ENCODE measurements around the gene COX5B. TPM values are rescaled to one million over a fixed set of nuclear protein-coding genes. Genes with fewer than 3 reads are reported as not detected.

COX5B gene
- total RNA-seq, 4 donors from 2014 or later = 464 to 811 (median 612) TPM

DNA sequence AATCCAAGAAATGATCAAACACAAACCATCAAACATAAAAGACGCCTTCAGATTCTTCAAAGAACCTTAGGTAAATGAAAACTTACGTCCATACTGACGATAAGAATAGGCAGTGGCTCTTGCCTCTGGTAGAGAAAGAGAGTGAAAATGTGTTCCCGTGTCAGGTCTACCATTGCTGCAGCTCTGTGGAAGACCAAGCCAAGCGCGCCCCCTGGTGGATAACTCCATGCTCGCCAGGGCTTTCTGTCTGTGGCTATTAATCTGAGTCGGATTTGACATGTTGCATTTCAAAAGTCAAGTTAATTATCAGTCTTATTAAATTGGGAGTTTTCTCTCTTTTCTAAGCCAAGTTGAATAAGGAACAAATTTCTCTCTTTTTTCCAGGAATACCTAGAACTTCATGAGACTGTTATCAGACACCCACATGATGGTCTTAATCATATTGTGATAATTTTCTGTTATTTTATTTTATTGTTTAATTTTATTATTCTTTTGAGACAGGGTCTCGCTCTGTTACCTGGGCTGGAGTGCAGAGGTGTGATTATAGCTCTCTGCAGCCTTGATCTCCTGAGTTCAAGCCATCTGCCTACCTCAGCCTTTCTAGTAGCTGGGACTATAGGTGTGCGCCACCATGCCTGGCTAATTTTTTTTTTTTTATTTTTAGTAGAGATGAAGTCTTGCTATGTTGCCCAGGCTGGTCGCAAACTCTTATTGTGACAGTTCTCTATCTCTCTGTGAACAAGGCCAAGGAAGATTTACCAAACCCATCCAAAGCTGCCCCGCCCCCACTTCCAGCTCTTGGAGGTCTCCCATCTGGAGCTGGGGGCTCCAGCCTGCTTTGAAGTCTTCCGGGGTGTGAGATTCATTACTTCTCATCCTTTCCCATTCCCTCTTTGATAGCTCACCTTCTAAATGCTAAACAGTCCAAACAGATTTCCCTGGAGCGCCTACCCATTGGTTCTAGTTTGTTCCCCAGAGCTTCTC, 51.7 kb downstream of the COX5B start:
- peak; percentile 92 for DNase-seq
- no peaks in the 10 kb centered on the region for H3K9me3 ChIP-seq
- no peak for TF ChIP-seq POLR2A (IDR thresholded peaks at IDR 0.05)
- TF ChIP-seq, protein P1, sequence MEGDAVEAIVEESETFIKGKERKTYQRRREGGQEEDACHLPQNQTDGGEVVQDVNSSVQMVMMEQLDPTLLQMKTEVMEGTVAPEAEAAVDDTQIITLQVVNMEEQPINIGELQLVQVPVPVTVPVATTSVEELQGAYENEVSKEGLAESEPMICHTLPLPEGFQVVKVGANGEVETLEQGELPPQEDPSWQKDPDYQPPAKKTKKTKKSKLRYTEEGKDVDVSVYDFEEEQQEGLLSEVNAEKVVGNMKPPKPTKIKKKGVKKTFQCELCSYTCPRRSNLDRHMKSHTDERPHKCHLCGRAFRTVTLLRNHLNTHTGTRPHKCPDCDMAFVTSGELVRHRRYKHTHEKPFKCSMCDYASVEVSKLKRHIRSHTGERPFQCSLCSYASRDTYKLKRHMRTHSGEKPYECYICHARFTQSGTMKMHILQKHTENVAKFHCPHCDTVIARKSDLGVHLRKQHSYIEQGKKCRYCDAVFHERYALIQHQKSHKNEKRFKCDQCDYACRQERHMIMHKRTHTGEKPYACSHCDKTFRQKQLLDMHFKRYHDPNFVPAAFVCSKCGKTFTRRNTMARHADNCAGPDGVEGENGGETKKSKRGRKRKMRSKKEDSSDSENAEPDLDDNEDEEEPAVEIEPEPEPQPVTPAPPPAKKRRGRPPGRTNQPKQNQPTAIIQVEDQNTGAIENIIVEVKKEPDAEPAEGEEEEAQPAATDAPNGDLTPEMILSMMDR (IDR thresholded peaks at IDR 0.05) = peak; percentile 94 to 99 (median 97)
- H3K36me3 ChIP-seq = no peaks in the 10 kb centered on the region
- peaks cover 0 to 5% (median 0%) of the 10 kb centered on the region in 4 donors for H3K4me1 ChIP-seq
- in situ Hi-C loops (cut with MboI; ENCODE audit: low pct_ligation_motif_present in 1 of 4, low pct_unique_long_range_greater_than_20kb in 1 of 4, low sequenced_read_pairs in 3 of 4) (loop anchor here in 2 of 4 donors (10.0 kb wide), 1 partner anchor 103 kb away; no protein-coding TSS in a partner anchor), intact Hi-C loops (cut with DNase I; ENCODE audit: low total_unique reads) (loop anchor here (2.0 kb wide), 1 partner anchor 107 kb away; no protein-coding TSS in a partner anchor)
- H3K4me3 ChIP-seq = no peak overlapping the region
- WGBS, 2 donors (ENCODE audit: low coverage in 1 of 2) = 22 to 26% methylated on average over 12 to 14 of the region's 14 CpGs
- H3K27me3 ChIP-seq = no peaks in the 10 kb centered on the region
- H3K27ac ChIP-seq = no peak overlapping the region

Small RNAs within 50 kb of the gene (small RNA-seq; reads per million reads assigned to genes)
- 0 to 0.35 (median 0.14) reads per million in 4 donors for gene RNU4-8P

Other genes starting within 250 kb of the COX5B start
- gene ANKRD36B, start 56.2 kb upstream of the COX5B start, total RNA-seq = 10 to 100 TPM; 26.6 to 98.7 (median 87.2) TPM
- gene ACTR1B, start 18.0 kb downstream of the COX5B start, total RNA-seq = 100 to 1,000 TPM in 2 of 4 donors, 10 to 100 TPM in 2; 66.8 to 157 (median 119) TPM
- 10 to 100 TPM; 13.8 to 27.3 (median 17.9) TPM for gene C2orf92, start 23.7 kb downstream of the COX5B start, total RNA-seq
- 10 to 100 TPM in 2 of 4 donors, 1 to 10 TPM in 2; 2.6 to 16.1 (median 12.0) TPM for gene ZAP70, start 67.5 kb downstream of the COX5B start, total RNA-seq